HCT116 (cell line): ENCODE results near the gene ZNF48.

Source experiments
- CTCF ChIP-seq, 3 experiments: fragments of 200-600 bp in 1 of 3; sonication (generic) in 1 of 3; IDR thresholded peaks in 2 of 3; conservative IDR thresholded peaks in 1 of 3; 2 replicates each; pipeline ENCODE4 v1.5.1; 2012 to 2017; ENCODE audit warnings: low read depth in 2 of 3, low read length in 2 of 3, antibody characterized with exemption in 1 of 3, borderline replicate concordance in 1 of 3, control low read depth in 1 of 3, mild to moderate bottlenecking in 1 of 3, mixed read lengths in 1 of 3, mixed run types in 1 of 3, moderate library complexity in 1 of 3; ENCODE audit not compliant: insufficient read depth in 1 of 3
- EZH2 ChIP-seq: fragments of 200-600 bp; sonication (generic); IDR thresholded peaks from 2 replicates; pipeline ENCODE4 v1.6.1; 2017; ENCODE audit warnings: antibody characterized with exemption, mixed run types
- ZNF274 ChIP-seq: fragments of 200-500 bp; sonication (Bioruptor generic); IDR thresholded peaks from 2 replicates; pipeline ENCODE4 v1.6.1; 2014; ENCODE audit warnings: mild to moderate bottlenecking, low read depth, low read length, inconsistent platforms

- TF ChIP-seq EZH2, result no peak
- TF ChIP-seq CTCF (IDR thresholded peaks at IDR 0.05 in 2 of 3, conservative IDR thresholded peaks at IDR 0.05 in 1 of 3; ENCODE audit: borderline replicate concordance in 1 of 3, insufficient read depth in 1 of 3, low read depth in 2 of 3, low read length in 2 of 3), result no peak
- no peak for TF ChIP-seq ZNF274
Measured at GRCh38 chr16:30353438-30354129, 41.6 kb upstream of the ZNF48 start.
